Smooth muscle cell (in vitro differentiated cells): ENCODE results near the gene TNFRSF6B. TPM values are rescaled to one million over a fixed set of nuclear protein-coding genes. Genes with fewer than 3 reads are reported as not detected.

Experiments
- DNase-seq: peaks from one replicate; lab custom pipeline; 2025; ENCODE audit not compliant: unreplicated experiment; lab: John Stamatoyannopoulos, UW
- H2AFZ ChIP-seq: fragments of 200-600 bp; sonication (generic); 2 replicates; pipeline ENCODE4 v1.6.0; 2016; ENCODE audit warnings: antibody characterized with exemption, low read depth, mild to moderate bottlenecking
- H3F3A ChIP-seq: fragments of 200-600 bp; sonication (generic); 2 replicates; pipeline ENCODE4 v1.6.0; 2017; ENCODE audit warnings: antibody characterized with exemption, low read depth
- H3K27ac ChIP-seq: fragments of 200-600 bp; sonication (generic); 2 replicates; pipeline ENCODE4 v1.5.1; 2016; ENCODE audit warnings: low read depth, mild to moderate bottlenecking
- H3K27me3 ChIP-seq: fragments of 200-600 bp; sonication (generic); 2 replicates; pipeline ENCODE4 v1.6.1; 2016; ENCODE audit warnings: low read depth, mild to moderate bottlenecking
- H3K36me3 ChIP-seq: fragments of 200-600 bp; sonication (generic); 2 replicates; pipeline ENCODE4 v1.5.1; 2016; ENCODE audit warnings: low read depth
- H3K4me1 ChIP-seq: fragments of 200-600 bp; sonication (generic); 2 replicates; pipeline ENCODE4 v1.5.1; 2016; ENCODE audit warnings: low read depth
- H3K4me2 ChIP-seq: fragments of 200-600 bp; sonication (generic); 2 replicates; pipeline ENCODE4 v1.6.0; 2016; ENCODE audit warnings: mild to moderate bottlenecking
- H3K4me3 ChIP-seq: fragments of 200-600 bp; sonication (generic); 2 replicates; pipeline ENCODE4 v1.5.1; 2016; ENCODE audit warnings: mild to moderate bottlenecking
- H3K79me2 ChIP-seq: fragments of 200-600 bp; sonication (generic); 2 replicates; pipeline ENCODE4 v1.6.0; 2016; ENCODE audit warnings: low read depth, mild to moderate bottlenecking
- H3K9ac ChIP-seq: fragments of 200-600 bp; sonication (generic); 2 replicates; pipeline ENCODE4 v1.6.0; 2016; ENCODE audit warnings: low read depth
- H3K9me3 ChIP-seq: fragments of 200-600 bp; sonication (generic); replicated peaks from 2 replicates; pipeline ENCODE4 v1.5.1; 2016; ENCODE audit warnings: low read depth
- H4K20me1 ChIP-seq: fragments of 200-600 bp; sonication (generic); 2 replicates; pipeline ENCODE4 v1.6.0; 2016; ENCODE audit warnings: low read depth
- CTCF ChIP-seq: fragments of 200-600 bp; sonication (generic); IDR thresholded peaks from 2 replicates; pipeline ENCODE4 v1.5.1; 2017; ENCODE audit warnings: borderline replicate concordance, mild to moderate bottlenecking, antibody characterized with exemption; ENCODE audit not compliant: insufficient read depth, poor library complexity, severe bottlenecking
- WGBS: methylation state at CpG from one replicate; pipeline ENCODE4 v1.1.7; 2016; ENCODE audit warnings: low lambda C conversion rate; 5-methylcytosine and 5-hydroxymethylcytosine counted together
- polyA plus RNA-seq: library from polyadenylated mRNA; unstranded; fragments of >200 nt; fragmentation: Nextera tagmentation; extraction: Ambion mirVana; gene quantifications from 2 replicates; pipeline ENCODE4 v1.2.1, GENCODE V29; 2016
- total RNA-seq: library from RNA; depleted of rRNA; stranded (reverse); fragments of >200 nt; gene quantifications from 2 replicates; pipeline ENCODE4 v1.2.3, GENCODE V29; 2014

TNFRSF6B gene
- total and polyA plus RNA-seq, 2 experiments from 2014 or later, result 13.1 to 17.1 TPM

GRCh38 chr20:63691711-63692435 lies 4.6 kb upstream of the TNFRSF6B start:
- H3K9ac ChIP-seq, result no peak overlapping the region
- no peak overlapping the region for H3K4me2 ChIP-seq
- H3K4me3 ChIP-seq, result no peak overlapping the region
- no peaks in the 10 kb centered on the region for H3F3A ChIP-seq
- no peaks in the 10 kb centered on the region for H4K20me1 ChIP-seq
- no peak overlapping the region for H2AFZ ChIP-seq
- H3K27ac ChIP-seq, result no peak overlapping the region
- TF ChIP-seq CTCF, result no peak
- H3K79me2 ChIP-seq, result no peaks in the 10 kb centered on the region
- no peaks in the 10 kb centered on the region for H3K9me3 ChIP-seq
- no peaks in the 10 kb centered on the region for H3K27me3 ChIP-seq
- H3K4me1 ChIP-seq, result no peaks in the 10 kb centered on the region
- no peaks in the 10 kb centered on the region for H3K36me3 ChIP-seq
- no peak for DNase-seq
- WGBS, result 93% methylated on average over 21 of the region's 21 CpGs

- Histone ChIP-seq H3K4me2 (no peak overlapping the region), H3F3A (no peaks in the 10 kb centered on the region), H4K20me1 (no peaks in the 10 kb centered on the region), H3K27me3 (no peaks in the 10 kb centered on the region), H2AFZ (no peak overlapping the region), H3K27ac (no peak overlapping the region), H3K4me3 (no peak overlapping the region), H3K9ac (no peak overlapping the region), H3K4me1 (peaks cover 4% of the 10 kb centered on the region), H3K79me2 (no peaks in the 10 kb centered on the region), H3K36me3 (no peaks in the 10 kb centered on the region), H3K9me3 (no peaks in the 10 kb centered on the region)
- DNase-seq, result no peak
- no peak for TF ChIP-seq CTCF
- WGBS, result 91% methylated on average over 20 of the region's 20 CpGs
These were observed 3.9 kb upstream of the TNFRSF6B start for GRCh38 chr20:63692436-63693082.

- WGBS, result 98% methylated on average over 10 of the region's 10 CpGs
- no peaks in the 10 kb centered on the region for H3K27me3 ChIP-seq
- no peak overlapping the region for H3K9ac ChIP-seq
- no peak overlapping the region for H3K4me2 ChIP-seq
- H3K4me3 ChIP-seq, result no peak overlapping the region
- H3K4me1 ChIP-seq, result peaks cover 9% of the 10 kb centered on the region
- TF ChIP-seq CTCF, result no peak
- no peak for DNase-seq
- H3K79me2 ChIP-seq, result no peaks in the 10 kb centered on the region
- H4K20me1 ChIP-seq, result no peaks in the 10 kb centered on the region
- no peak overlapping the region for H2AFZ ChIP-seq
- H3K9me3 ChIP-seq, result no peaks in the 10 kb centered on the region
- no peak overlapping the region for H3K27ac ChIP-seq
- H3K36me3 ChIP-seq, result no peaks in the 10 kb centered on the region
- no peaks in the 10 kb centered on the region for H3F3A ChIP-seq
These were observed 3.2 kb upstream of the TNFRSF6B start for GRCh38 chr20:63693083-63693732.
